GM12878 (cell line): Measurements from ENCODE around the gene HNRNPH1. TPM values are rescaled to one million over a fixed set of nuclear protein-coding genes. Genes with fewer than 3 reads are reported as not detected.

Experiments
- ATF3 ChIP-seq: IDR thresholded peaks from 2 replicates; pipeline ENCODE4 v1.6.1; 2011; ENCODE audit warnings: low read depth, mild to moderate bottlenecking, low read length, moderate library complexity, borderline replicate concordance; ENCODE audit errors: extremely low read depth
- ESRRA ChIP-seq: IDR thresholded peaks from 2 replicates; pipeline ENCODE4 v1.6.1; 2012; ENCODE audit warnings: mild to moderate bottlenecking, low read length, improper control_type of control experiment
- GATAD2B ChIP-seq: fragments of 450-650 bp; conservative IDR thresholded peaks from 2 replicates; pipeline ENCODE4 v1.6.1; 2017; ENCODE audit warnings: low read depth, mild to moderate bottlenecking, moderate library complexity
- HDAC2 ChIP-seq: fragments of 200-600 bp; sonication (generic); IDR thresholded peaks from 2 replicates; pipeline ENCODE4 v1.6.1; 2017
- PML ChIP-seq: IDR thresholded peaks from 2 replicates; pipeline ENCODE4 v1.6.1; 2012; ENCODE audit warnings: low read length, inconsistent platforms
- RUNX3 ChIP-seq: IDR thresholded peaks from 2 replicates; pipeline ENCODE4 v1.6.1; 2012; ENCODE audit warnings: low read length, inconsistent platforms
- SMC3 ChIP-seq: IDR thresholded peaks from 2 replicates; pipeline ENCODE4 v1.6.1; 2011; ENCODE audit warnings: low read length, improper control_type of control experiment, borderline replicate concordance
- SREBF1 ChIP-seq: IDR thresholded peaks from 2 replicates; pipeline ENCODE4 v1.6.1; 2012; ENCODE audit warnings: mild to moderate bottlenecking, low read length
- TARDBP ChIP-seq: IDR thresholded peaks from 2 replicates; pipeline ENCODE4 v1.6.1; 2016; ENCODE audit warnings: borderline replicate concordance
- ZBTB4 ChIP-seq: fragments of 450-650 bp; formaldehyde crosslinking; IDR thresholded peaks from 2 replicates; pipeline ENCODE4 v1.4.0; 2022; ENCODE audit warnings: mild to moderate bottlenecking, moderate library complexity
- ZNF622 ChIP-seq: fragments of 450-650 bp; IDR thresholded peaks from 2 replicates; pipeline ENCODE4 v1.6.1; 2017; ENCODE audit warnings: mild to moderate bottlenecking, inconsistent platforms
- polyA plus RNA-seq, 11 experiments: library from polyadenylated mRNA; depleted of rRNA in 4 of 11; unstranded in 6 of 11; stranded (reverse) in 5 of 11; fragments of >200 nt; fragmentation: Nextera tagmentation in 4 of 11; fragmentation: Illumina TruSeq in 1 of 11; extraction: Ambion mirVana in 4 of 11; extraction: Trizol in 1 of 11; gene quantifications; 1 replicate in 1 of 11; 2 replicates in 10 of 11; pipeline versions ENCODE4 v1.2.1 to v1.2.3, GENCODE V29; 2011 to 2016; ENCODE audit warnings: inconsistent platforms in 2 of 11, missing spikeins in 2 of 11, low read depth in 1 of 11
- total RNA-seq, 4 experiments: library from RNA; depleted of rRNA in 3 of 4; stranded (reverse); fragments of >200 nt in 3 of 4; fragmentation: Illumina TruSeq in 1 of 4; extraction: Trizol in 1 of 4; gene quantifications; 2 replicates each; pipeline versions ENCODE4 v1.2.1 to v1.2.3, GENCODE V29; 2013 to 2021

Gene HNRNPH1
- total and polyA plus RNA-seq, 10 of the 15 experiments (the other 5 are each of a cell fraction or from before 2014, with no cell fraction given) = 184 to 780 (median 690) TPM

DNA sequence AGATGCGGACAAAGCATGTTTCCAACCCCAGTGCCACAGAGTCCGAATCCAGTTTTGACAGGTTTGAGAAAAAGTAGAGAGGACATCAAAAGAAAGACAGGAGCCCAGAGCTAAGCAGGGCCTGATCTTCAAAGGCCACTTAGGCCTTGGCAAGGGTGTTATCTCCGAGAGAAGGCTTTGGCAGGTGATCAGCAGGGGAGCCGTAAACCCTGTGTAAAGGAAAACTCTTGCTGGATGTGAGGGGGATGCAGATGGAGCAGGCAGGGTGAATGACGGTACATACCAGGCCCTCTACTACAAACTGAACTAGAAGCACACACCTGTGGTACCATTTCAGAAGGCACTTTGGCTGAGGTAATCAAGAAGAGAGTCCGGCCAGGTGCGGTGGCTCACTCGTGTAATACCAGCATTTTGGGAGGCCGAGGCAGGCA is 1.4 kb upstream of the HNRNPH1 start (continued):
- no peak for TF ChIP-seq ZBTB4 (CRISPR knock-in tag)
- TF ChIP-seq ATF3 = no peak
- TF ChIP-seq ZNF622 = no peak
- TF ChIP-seq HDAC2 = no peak
- TF ChIP-seq RUNX3 = no peak
- TF ChIP-seq PML = no peak
- TF ChIP-seq ESRRA = no peak
- no peak for TF ChIP-seq SREBF1
- no peak for TF ChIP-seq TARDBP
- no peak for TF ChIP-seq SMC3
- TF ChIP-seq GATAD2B = no peak
